BE2C (cell line): Measurements from ENCODE around the gene TLX1.

Experiments
- DNase-seq: peaks from one replicate; pipeline ENCODE4 v3.0.0-alpha.2; 2020
- H3K27me3 ChIP-seq: fragments of 250-450 bp; sonication (Bioruptor Pico); 2 replicates; pipeline ENCODE4 v1.5.1; 2020; ENCODE audit warnings: mild to moderate bottlenecking
- H3K36me3 ChIP-seq: fragments of 250-450 bp; sonication (Bioruptor Pico); 2 replicates; pipeline ENCODE4 v1.5.1; 2020; ENCODE audit warnings: mild to moderate bottlenecking
- H3K4me1 ChIP-seq: fragments of 250-450 bp; sonication (Bioruptor Pico); 2 replicates; pipeline ENCODE4 v1.5.1; 2020
- H3K4me3 ChIP-seq: 2 replicates; pipeline ENCODE4 v1.5.1; 2011; ENCODE audit warnings: low read depth, low read length
- H3K9me3 ChIP-seq: fragments of 250-450 bp; sonication (Bioruptor Pico); 2 replicates; pipeline ENCODE4 v1.5.1; 2020
- TF ChIP-seq, protein P1 (sequence below): IDR thresholded peaks from 2 replicates; pipeline ENCODE4 v1.5.1; 2012; ENCODE audit warnings: mild to moderate bottlenecking, low read depth, low read length

TLX1 gene

DNA sequence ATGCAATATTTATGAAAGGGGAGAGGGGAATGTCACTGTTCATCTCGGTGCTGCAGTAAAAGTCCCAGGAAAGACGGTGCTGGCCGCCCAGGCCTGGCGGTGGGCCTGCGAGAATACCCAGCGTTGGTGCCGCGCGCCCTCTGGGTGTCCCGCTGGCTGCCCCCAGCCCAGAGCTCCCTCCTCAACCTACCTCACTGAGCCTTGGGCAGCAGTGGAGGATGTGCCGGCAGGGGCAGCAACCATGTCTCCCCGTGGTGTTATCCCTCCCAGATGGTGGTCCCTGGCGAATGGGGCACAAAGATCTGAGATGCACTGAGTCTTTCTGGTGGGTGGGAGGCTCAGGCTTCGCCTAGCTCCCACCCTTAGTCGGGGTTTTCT, 9.5 kb upstream of the TLX1 start:
- Histone ChIP-seq H3K36me3 (no peaks in the 10 kb centered on the region), H3K9me3 (no peaks in the 10 kb centered on the region), H3K4me3 (no peak overlapping the region), H3K27me3 (no peaks in the 10 kb centered on the region), H3K4me1 (peaks cover 5% of the 10 kb centered on the region; the same call in 1 of the 2 replicates)
- TF ChIP-seq, protein P1, sequence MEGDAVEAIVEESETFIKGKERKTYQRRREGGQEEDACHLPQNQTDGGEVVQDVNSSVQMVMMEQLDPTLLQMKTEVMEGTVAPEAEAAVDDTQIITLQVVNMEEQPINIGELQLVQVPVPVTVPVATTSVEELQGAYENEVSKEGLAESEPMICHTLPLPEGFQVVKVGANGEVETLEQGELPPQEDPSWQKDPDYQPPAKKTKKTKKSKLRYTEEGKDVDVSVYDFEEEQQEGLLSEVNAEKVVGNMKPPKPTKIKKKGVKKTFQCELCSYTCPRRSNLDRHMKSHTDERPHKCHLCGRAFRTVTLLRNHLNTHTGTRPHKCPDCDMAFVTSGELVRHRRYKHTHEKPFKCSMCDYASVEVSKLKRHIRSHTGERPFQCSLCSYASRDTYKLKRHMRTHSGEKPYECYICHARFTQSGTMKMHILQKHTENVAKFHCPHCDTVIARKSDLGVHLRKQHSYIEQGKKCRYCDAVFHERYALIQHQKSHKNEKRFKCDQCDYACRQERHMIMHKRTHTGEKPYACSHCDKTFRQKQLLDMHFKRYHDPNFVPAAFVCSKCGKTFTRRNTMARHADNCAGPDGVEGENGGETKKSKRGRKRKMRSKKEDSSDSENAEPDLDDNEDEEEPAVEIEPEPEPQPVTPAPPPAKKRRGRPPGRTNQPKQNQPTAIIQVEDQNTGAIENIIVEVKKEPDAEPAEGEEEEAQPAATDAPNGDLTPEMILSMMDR: no peak
- no peak for DNase-seq

DNA sequence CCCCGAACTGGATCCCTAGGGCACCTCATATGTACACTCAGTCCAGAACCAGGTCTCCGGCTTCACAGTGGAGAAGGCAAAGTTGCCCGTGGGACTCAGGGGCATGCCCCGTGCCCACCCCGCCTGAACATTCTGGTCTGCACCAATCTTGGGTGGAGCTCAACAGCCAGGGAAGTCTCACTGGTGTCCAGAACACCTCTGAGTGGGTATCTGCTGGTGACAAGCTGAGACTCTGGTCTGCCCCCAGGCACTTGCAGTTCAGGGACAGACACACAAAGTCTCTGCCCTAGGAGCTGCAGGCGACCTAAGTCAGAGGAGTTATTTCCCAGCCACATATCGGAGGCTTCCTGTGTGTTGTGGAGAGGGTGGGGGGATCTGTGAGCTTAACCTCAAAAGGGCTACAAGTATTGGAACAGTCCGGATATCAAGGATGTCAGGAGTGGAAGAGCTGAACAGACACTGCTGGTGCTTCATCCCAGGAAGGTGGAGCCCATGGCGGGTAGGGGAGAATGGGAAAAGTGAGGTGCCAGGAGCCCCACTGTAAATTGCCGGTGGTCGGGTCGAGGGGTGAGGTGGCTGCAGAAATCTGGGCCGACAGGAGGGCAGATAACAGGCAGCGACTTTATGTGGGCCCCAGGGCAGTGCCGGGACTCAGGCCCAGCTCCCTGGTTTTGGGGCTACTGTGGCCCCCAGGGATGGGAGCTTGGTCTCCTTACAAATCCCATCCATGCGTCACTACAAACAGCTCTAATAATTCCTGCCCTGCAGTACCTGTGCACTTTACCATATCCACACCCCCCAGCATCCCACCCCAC, 8.6 kb upstream of the TLX1 start:
- Histone ChIP-seq H3K27me3 (no peaks in the 10 kb centered on the region), H3K4me1 (peaks cover 5% of the 10 kb centered on the region; the same call in 1 of the 2 replicates), H3K36me3 (no peaks in the 10 kb centered on the region), H3K9me3 (no peaks in the 10 kb centered on the region), H3K4me3 (peak overlapping the region; percentile 58)
- TF ChIP-seq, protein P1: no peak
- no peak for DNase-seq

DNA sequence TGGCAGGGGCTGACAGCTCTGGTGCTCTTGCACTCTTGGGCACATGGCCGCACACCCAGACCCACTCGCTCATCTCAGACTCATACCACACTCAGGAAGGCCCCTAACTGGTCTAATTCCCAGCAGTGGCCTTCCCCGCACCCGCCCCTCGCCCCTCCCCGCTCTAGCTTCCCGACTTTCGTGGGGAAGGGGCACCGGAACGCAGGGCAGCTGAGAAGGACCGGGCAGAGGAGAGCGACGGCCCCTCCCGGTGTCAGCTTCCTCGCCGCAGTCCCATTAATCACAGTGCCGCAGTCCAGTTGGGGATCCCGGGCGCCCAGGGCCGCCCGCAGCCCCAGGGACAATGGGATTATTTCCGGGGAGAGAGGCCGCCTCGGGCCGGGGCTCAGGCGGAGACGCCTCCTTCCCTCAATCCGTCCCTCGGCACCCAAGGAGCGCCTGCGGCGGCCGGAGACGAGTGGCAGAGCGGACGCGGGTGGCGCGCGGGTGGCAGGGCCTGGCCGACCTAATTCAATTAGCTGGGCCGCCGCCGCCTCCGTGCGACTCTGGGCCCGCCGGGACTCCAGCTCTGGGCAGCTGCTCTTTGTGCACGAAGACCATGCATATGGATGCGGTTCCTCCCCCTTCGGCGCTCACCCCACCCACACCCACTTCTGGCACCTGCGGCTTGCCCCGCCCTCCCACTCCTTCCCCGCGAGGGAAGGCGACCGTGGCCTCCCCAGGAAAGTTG, 7.8 kb upstream of the TLX1 start:
- TF ChIP-seq, protein P1: no peak
- H3K4me1 ChIP-seq: peaks cover 5% of the 10 kb centered on the region; the same call in 1 of the 2 replicates
- H3K36me3 ChIP-seq: no peaks in the 10 kb centered on the region
- peak; percentile 72 for DNase-seq
- no peaks in the 10 kb centered on the region for H3K9me3 ChIP-seq
- no peaks in the 10 kb centered on the region for H3K27me3 ChIP-seq
- peak overlapping the region; percentile 58 for H3K4me3 ChIP-seq

DNA sequence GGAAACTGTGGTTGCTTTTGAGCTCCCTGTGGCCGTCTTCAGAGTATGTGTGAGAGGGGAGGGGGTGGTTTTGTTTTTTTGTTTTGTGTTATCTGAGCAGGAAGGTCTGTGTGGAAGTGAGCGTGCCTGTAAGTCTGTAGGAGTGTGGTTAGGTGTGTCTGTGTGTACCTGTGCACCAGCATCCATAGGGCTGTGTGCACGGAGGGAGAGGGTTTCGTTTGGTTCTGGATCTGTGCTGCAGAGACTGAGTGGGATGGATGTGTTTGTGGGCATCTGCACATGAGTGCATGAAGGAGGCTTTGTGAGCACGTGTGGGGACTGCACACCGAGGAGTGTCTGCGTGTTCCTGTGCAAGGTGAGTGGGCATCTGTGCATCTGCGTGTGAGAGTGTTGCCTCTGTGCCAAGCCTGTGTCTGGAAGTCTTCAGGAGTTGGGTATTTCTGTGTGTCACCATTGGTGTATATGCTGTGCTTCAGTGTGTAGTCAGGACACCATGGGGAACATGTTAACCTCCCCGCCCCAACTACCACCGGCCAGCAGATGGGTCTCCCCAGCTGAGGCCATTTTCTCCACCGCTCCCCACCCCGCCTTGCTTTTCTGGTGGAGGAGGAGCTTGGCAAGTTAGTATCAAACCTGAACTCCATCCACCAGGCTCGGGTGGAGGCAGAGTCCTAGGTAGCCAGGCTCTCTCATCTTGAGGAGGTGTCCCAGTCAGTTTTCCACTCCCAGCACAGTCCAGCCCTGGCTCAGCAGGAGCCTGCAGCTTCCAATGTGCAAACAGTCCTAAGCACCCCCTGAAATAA, 7.1 kb upstream of the TLX1 start:
- H3K27me3 ChIP-seq: no peaks in the 10 kb centered on the region
- peak overlapping the region; percentile 58 for H3K4me3 ChIP-seq
- H3K9me3 ChIP-seq: no peaks in the 10 kb centered on the region
- TF ChIP-seq, protein P1: no peak
- H3K4me1 ChIP-seq: peaks cover 5% of the 10 kb centered on the region; the same call in 1 of the 2 replicates
- no peak for DNase-seq
- H3K36me3 ChIP-seq: no peaks in the 10 kb centered on the region

DNA sequence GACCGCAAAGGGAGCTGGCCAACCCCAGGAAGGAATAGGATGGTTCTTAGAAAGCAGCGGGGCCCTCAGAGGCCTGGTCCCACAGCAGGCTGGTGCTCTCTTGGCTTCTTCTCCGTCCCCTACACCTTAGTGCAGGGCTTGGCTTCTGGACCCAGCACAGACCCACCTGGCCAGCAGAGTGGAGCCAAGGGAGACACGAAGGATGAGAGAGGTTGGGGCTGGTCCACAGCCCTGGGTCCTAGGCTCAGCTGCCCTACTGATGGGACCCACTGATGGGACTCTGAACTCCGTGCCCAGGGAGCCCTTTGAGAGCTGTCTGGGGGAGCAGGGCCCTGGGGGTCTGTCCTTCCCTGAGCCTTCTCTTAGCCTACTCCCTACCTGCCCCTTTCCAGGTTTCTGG, 6.2 kb upstream of the TLX1 start:
- H3K27me3 ChIP-seq: no peaks in the 10 kb centered on the region
- no peak for DNase-seq
- peaks cover 5% of the 10 kb centered on the region; the same call in 1 of the 2 replicates for H3K4me1 ChIP-seq
- no peaks in the 10 kb centered on the region for H3K36me3 ChIP-seq
- TF ChIP-seq, protein P1: no peak
- H3K9me3 ChIP-seq: no peaks in the 10 kb centered on the region
- H3K4me3 ChIP-seq: no peak overlapping the region
